BE2C (cell line): Measurements from ENCODE around the gene MSS51.

Source experiments
- DNase-seq: peaks from one replicate; pipeline ENCODE4 v3.0.0-alpha.2; 2020
- H3K27me3 ChIP-seq: fragments of 250-450 bp; sonication (Bioruptor Pico); 2 replicates; pipeline ENCODE4 v1.5.1; 2020; ENCODE audit warnings: mild to moderate bottlenecking
- H3K36me3 ChIP-seq: fragments of 250-450 bp; sonication (Bioruptor Pico); 2 replicates; pipeline ENCODE4 v1.5.1; 2020; ENCODE audit warnings: mild to moderate bottlenecking
- H3K4me1 ChIP-seq: fragments of 250-450 bp; sonication (Bioruptor Pico); 2 replicates; pipeline ENCODE4 v1.5.1; 2020
- H3K4me3 ChIP-seq: 2 replicates; pipeline ENCODE4 v1.5.1; 2011; ENCODE audit warnings: low read depth, low read length
- H3K9me3 ChIP-seq: fragments of 250-450 bp; sonication (Bioruptor Pico); 2 replicates; pipeline ENCODE4 v1.5.1; 2020
- TF ChIP-seq, protein P1 (sequence below): IDR thresholded peaks from 2 replicates; pipeline ENCODE4 v1.5.1; 2012; ENCODE audit warnings: mild to moderate bottlenecking, low read depth, low read length

Gene MSS51

GRCh38 chr10:73448384-73448783, 15.0 kb upstream of the MSS51 start:
- no peaks in the 10 kb centered on the region for H3K4me1 ChIP-seq
- no peaks in the 10 kb centered on the region for H3K9me3 ChIP-seq
- TF ChIP-seq, protein P1, sequence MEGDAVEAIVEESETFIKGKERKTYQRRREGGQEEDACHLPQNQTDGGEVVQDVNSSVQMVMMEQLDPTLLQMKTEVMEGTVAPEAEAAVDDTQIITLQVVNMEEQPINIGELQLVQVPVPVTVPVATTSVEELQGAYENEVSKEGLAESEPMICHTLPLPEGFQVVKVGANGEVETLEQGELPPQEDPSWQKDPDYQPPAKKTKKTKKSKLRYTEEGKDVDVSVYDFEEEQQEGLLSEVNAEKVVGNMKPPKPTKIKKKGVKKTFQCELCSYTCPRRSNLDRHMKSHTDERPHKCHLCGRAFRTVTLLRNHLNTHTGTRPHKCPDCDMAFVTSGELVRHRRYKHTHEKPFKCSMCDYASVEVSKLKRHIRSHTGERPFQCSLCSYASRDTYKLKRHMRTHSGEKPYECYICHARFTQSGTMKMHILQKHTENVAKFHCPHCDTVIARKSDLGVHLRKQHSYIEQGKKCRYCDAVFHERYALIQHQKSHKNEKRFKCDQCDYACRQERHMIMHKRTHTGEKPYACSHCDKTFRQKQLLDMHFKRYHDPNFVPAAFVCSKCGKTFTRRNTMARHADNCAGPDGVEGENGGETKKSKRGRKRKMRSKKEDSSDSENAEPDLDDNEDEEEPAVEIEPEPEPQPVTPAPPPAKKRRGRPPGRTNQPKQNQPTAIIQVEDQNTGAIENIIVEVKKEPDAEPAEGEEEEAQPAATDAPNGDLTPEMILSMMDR: no peak
- no peak overlapping the region for H3K4me3 ChIP-seq
- no peak for DNase-seq
- no peaks in the 10 kb centered on the region for H3K36me3 ChIP-seq
- no peaks in the 10 kb centered on the region for H3K27me3 ChIP-seq

DNA sequence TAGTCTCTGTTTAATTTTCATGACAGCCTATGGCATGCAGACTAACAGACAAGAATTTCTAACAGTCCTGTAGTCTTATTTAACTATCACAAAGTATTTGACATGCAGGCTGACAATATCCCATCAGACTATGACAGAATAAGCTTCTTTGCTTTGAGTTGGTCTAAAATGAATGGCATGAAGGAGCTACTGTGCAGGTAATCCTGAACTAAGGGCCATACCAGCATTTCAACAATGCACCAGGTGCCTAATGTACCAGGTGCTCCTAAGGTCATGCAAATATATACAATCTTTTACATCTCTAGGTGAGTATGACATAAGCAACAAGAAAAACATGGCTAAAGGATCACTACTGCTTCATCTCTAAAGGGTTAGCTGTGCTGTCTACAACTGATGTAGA, 13.6 kb upstream of the MSS51 start:
- Histone ChIP-seq H3K4me1 (no peaks in the 10 kb centered on the region), H3K9me3 (no peaks in the 10 kb centered on the region), H3K4me3 (no peak overlapping the region), H3K27me3 (no peaks in the 10 kb centered on the region), H3K36me3 (no peaks in the 10 kb centered on the region)
- no peak for DNase-seq
- TF ChIP-seq, protein P1: no peak

DNA sequence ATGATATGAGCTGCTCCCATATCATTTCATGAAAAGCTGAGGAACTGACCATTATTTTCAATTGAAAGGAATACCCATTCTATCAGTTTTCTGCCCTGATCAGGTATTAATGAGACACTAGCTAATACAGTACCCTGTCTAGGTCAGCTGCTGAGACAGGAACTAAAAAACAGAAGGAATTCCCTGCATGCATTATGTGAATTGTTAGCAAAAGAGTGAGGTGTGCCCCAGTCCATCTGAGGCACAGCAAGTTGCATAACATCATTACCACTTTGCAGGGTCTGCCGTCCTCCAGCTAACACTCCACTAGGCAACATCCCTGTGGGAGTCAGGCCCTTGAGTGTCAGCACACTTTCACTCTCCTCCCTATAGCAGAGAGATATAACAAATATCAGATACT, 11.1 kb upstream of the MSS51 start:
- no peaks in the 10 kb centered on the region for H3K27me3 ChIP-seq
- H3K9me3 ChIP-seq: no peaks in the 10 kb centered on the region
- H3K36me3 ChIP-seq: no peaks in the 10 kb centered on the region
- TF ChIP-seq, protein P1: no peak
- DNase-seq: no peak
- no peak overlapping the region for H3K4me3 ChIP-seq
- H3K4me1 ChIP-seq: no peaks in the 10 kb centered on the region

DNA sequence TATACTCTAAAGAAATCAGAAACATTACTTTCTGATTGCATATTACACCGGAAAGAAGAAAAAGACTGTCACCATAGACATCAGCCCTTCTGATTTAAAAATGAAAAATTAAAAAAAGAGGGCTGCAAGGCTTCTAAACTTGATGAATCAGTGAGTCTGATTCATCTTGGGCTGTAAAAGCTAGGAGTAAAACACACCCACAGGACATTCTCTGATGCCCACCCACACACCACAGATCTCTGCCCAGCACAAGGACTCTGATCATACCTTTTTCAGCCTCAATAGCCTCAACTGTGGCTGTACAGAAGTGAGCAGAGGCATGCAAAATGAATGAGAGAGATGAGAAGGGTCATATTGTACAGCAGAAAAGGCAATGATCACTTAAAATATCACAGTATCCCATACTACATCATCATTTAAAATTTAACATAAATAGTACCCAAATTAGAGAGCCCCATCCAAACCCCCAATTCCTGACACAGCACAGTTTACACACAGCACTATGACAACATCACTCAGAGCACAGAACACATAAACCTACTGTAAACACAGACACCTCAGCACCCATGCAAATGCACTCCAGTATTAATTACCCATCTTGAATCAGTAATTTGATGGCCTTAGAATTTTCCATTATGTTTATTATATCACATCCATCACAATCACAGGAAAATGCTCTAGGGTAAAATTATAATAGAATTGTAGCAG, 6.4 kb upstream of the MSS51 start:
- peaks cover 4% of the 10 kb centered on the region; the same call in 1 of the 2 replicates for H3K36me3 ChIP-seq
- no peaks in the 10 kb centered on the region for H3K27me3 ChIP-seq
- no peak for DNase-seq
- no peaks in the 10 kb centered on the region; the same call in 1 of the 2 replicates for H3K4me1 ChIP-seq
- no peaks in the 10 kb centered on the region for H3K9me3 ChIP-seq
- TF ChIP-seq, protein P1: no peak
- no peak overlapping the region for H3K4me3 ChIP-seq

DNA sequence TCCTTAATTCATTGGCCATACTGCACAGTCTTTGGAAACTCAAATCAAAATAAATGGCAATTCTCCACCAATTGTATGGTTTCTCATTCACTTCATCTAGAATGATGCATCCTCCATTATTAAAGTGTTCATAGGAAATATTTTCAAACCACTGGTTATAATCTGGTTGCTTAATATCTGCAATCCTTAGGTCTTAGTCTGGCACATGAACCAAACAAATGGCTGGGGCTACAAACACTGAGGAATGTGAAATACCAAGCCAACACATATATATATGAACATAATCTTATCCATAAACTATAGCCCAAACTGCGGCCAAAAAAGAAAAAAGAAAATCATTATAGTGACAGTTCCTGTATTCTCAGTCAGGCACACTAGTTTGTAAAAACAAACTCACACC, 5.7 kb upstream of the MSS51 start:
- TF ChIP-seq, protein P1: no peak
- Histone ChIP-seq H3K9me3 (no peaks in the 10 kb centered on the region), H3K36me3 (peaks cover 4% of the 10 kb centered on the region; the same call in 1 of the 2 replicates), H3K27me3 (no peaks in the 10 kb centered on the region), H3K4me1 (no peaks in the 10 kb centered on the region; the same call in 1 of the 2 replicates), H3K4me3 (no peak overlapping the region)
- DNase-seq: no peak
